ENCODE measurements around the gene DGKB.

GRCh38 chr7:14424675-14425074 lies 477.9 kb downstream of the DGKB start:
- TF ChIP-seq, protein P1, sequence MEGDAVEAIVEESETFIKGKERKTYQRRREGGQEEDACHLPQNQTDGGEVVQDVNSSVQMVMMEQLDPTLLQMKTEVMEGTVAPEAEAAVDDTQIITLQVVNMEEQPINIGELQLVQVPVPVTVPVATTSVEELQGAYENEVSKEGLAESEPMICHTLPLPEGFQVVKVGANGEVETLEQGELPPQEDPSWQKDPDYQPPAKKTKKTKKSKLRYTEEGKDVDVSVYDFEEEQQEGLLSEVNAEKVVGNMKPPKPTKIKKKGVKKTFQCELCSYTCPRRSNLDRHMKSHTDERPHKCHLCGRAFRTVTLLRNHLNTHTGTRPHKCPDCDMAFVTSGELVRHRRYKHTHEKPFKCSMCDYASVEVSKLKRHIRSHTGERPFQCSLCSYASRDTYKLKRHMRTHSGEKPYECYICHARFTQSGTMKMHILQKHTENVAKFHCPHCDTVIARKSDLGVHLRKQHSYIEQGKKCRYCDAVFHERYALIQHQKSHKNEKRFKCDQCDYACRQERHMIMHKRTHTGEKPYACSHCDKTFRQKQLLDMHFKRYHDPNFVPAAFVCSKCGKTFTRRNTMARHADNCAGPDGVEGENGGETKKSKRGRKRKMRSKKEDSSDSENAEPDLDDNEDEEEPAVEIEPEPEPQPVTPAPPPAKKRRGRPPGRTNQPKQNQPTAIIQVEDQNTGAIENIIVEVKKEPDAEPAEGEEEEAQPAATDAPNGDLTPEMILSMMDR (IDR thresholded peaks at IDR 0.05), result no peak
- no peak for TF ChIP-seq POLR2A (IDR thresholded peaks at IDR 0.05)
- TF ChIP-seq EP300 (IDR thresholded peaks at IDR 0.05), result no peak
- TF ChIP-seq POLR2AphosphoS5 (IDR thresholded peaks at IDR 0.05), result no peak

Data from stomach (tissue), 4 donors.